ENCODE measurements around the gene TAL2. TPM values are rescaled to one million over a fixed set of nuclear protein-coding genes. Genes with fewer than 3 reads are reported as not detected.

The TAL2 gene
- total and polyA plus RNA-seq, 10 of the 15 experiments (the other 5 are each of a cell fraction or from before 2014, with no cell fraction given), result 0.16 to 0.51 (median 0.34) TPM; not detected in 1

DNA sequence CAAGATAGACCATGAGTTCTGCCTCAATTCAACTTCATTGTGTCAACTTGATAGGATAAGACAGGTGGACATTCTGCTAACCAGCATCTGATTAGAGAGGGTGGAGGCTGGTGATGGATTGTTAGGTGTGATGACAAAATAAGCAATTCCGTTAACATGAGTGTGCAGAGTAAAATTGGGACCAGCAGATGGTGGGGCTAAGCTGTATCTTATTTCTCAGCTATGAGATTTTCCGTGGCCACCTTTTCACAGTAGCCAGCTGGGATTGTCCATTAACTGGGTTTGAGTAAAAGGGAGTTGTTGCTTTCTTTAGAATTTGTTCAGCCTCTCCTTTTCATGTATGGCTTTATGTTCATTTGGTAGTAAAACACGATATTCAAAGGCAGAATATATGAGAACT, 28.8 kb upstream of the TAL2 start (continued):
- TF ChIP-seq CEBPZ (IDR thresholded peaks at IDR 0.05; ENCODE audit: low read depth, low read length), result no peak
- TF ChIP-seq CBFB (IDR thresholded peaks at IDR 0.05; ENCODE audit: low read depth), result no peak

DNA sequence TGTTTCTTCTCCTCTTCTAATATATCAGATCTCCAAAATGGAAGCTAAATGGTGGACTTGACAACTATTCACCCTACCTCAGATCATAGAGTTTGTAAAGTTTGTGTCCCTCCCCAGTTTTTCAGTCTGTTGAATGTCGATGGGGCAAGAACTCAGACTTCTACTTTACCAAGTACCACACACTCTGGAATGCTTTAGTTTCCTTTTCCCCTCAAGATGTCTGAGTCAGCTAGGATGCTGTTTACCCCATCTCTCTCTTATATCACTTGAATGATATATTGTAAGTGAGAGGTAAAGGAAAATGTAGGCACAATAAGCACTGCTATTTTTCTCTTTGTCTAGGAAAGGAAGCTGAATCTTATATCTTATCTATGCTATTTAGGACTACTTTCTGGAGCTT, 25.9 kb upstream of the TAL2 start:
- in situ Hi-C loops (cut with MboI) (no loop called here), intact Hi-C loops (cut with micrococcal nuclease; ENCODE audit: unreplicated experiment) (no loop called here)
- no peaks in the 10 kb centered on the region for H4K20me1 ChIP-seq (ENCODE audit: control insufficient read depth, insufficient read depth)
- CTCF ChIA-PET, result interaction anchor here (0.8 to 6.4 kb wide), 8 partner anchors 12 to 477 kb away, joined by 3 to 96 read pairs (median 3); no protein-coding TSS in a partner anchor
- no peak overlapping the region for H3K9ac ChIP-seq (ENCODE audit: control insufficient read depth, insufficient read depth, low read length)
- FAIRE-seq (no peak), ATAC-seq (no peak), DNase-seq (ENCODE audit: low read depth, low spot score) (no peak)
- H3K4me2 ChIP-seq (ENCODE audit: control insufficient read depth, insufficient read depth), result no peak overlapping the region
- RAD21 ChIA-PET (ENCODE audit: unreplicated experiment), result interaction anchor here (1.2 kb wide), 1 partner anchor 82 kb away, joined by 4 read pairs; no protein-coding TSS in a partner anchor
- BruUV-seq (replicated peaks), result no TSS peak
- H3K4me3 ChIP-seq, result no peak overlapping the region
- H3K27me3 ChIP-seq (replicated peaks in 1 of 2; ENCODE audit: control insufficient read depth in 2 of 2, insufficient read depth in 2 of 2, low read length in 1 of 2), result no peaks in the 10 kb centered on the region
- no peaks in the 10 kb centered on the region for H3K9me3 ChIP-seq (replicated peaks; ENCODE audit: control insufficient read depth, insufficient read depth, low read length)
- no peak overlapping the region for H3K27ac ChIP-seq (ENCODE audit: control insufficient read depth, insufficient read depth)
- H2AFZ ChIP-seq (ENCODE audit: control insufficient read depth, low read depth, low read length), result no peak overlapping the region
- WGBS (ENCODE audit: insufficient coverage, insufficient replicate concordance, low lambda C conversion rate, missing lambda C conversion rate), result 62% methylated on average over 1 of the region's 1 CpG
- H3K79me2 ChIP-seq (ENCODE audit: control insufficient read depth, insufficient read depth, low read length), result no peaks in the 10 kb centered on the region
- H3K4me1 ChIP-seq (ENCODE audit: control insufficient read depth, insufficient read depth, low read length), result peaks cover 4% of the 10 kb centered on the region; the same call in 1 of the 2 replicates
- H3K36me3 ChIP-seq (ENCODE audit: control insufficient read depth in 2 of 2, insufficient read depth in 2 of 2, low read length in 1 of 2), result 0 out of 4 replicates have a peak, but pooled peaks cover 0 to 4% of the 10 kb centered on the region in 2 experiments
- POLR2A ChIA-PET, result no interaction called here
- SMC1A ChIA-PET (ENCODE audit: uncharacterized antibody, unreplicated experiment), result interaction anchor here (1.1 to 3.3 kb wide), 2 partner anchors 13 to 82 kb away, joined by 3 to 19 read pairs; no protein-coding TSS in a partner anchor
- no peak for TF ChIP-seq STAT1 (conservative IDR thresholded peaks at IDR 0.05)
- TF ChIP-seq ZNF217 (IDR thresholded peaks at IDR 0.05), result no peak
- no peak for TF ChIP-seq SREBF1 (IDR thresholded peaks at IDR 0.05; ENCODE audit: low read length)
- TF ChIP-seq ZBED1 (IDR thresholded peaks at IDR 0.05; ENCODE audit: borderline replicate concordance), result no peak
- TF ChIP-seq HCFC1 (IDR thresholded peaks at IDR 0.05; ENCODE audit: low read length), result no peak
- TF ChIP-seq HDAC6 (IDR thresholded peaks at IDR 0.05; ENCODE audit: unreplicated experiment), result no peak
- no peak for TF ChIP-seq CEBPZ (IDR thresholded peaks at IDR 0.05; ENCODE audit: low read depth, low read length)
- TF ChIP-seq, protein P1, sequence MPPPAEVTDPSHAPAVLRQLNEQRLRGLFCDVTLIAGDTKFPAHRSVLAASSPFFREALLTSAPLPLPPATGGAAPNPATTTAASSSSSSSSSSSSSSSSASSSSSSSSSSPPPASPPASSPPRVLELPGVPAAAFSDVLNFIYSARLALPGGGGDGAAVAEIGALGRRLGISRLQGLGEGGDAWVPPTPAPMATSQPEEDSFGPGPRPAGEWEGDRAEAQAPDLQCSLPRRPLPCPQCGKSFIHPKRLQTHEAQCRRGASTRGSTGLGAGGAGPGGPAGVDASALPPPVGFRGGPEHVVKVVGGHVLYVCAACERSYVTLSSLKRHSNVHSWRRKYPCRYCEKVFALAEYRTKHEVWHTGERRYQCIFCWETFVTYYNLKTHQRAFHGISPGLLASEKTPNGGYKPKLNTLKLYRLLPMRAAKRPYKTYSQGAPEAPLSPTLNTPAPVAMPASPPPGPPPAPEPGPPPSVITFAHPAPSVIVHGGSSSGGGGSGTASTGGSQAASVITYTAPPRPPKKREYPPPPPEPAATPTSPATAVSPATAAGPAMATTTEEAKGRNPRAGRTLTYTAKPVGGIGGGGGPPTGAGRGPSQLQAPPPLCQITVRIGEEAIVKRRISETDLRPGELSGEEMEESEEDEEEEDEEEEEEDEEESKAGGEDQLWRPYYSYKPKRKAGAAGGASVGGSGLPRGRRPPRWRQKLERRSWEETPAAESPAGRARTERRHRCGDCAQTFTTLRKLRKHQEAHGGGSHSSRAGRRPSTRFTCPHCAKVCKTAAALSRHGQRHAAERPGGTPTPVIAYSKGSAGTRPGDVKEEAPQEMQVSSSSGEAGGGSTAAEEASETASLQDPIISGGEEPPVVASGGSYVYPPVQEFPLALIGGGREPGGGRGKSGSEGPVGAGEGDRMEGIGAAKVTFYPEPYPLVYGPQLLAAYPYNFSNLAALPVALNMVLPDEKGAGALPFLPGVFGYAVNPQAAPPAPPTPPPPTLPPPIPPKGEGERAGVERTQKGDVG (CRISPR knock-in tag; IDR thresholded peaks at IDR 0.05), result no peak
- no peak for TF ChIP-seq ATF7 (IDR thresholded peaks at IDR 0.05; ENCODE audit: low read depth)
